ENCODE results near the gene PGAM2.

Gene PGAM2

DNA sequence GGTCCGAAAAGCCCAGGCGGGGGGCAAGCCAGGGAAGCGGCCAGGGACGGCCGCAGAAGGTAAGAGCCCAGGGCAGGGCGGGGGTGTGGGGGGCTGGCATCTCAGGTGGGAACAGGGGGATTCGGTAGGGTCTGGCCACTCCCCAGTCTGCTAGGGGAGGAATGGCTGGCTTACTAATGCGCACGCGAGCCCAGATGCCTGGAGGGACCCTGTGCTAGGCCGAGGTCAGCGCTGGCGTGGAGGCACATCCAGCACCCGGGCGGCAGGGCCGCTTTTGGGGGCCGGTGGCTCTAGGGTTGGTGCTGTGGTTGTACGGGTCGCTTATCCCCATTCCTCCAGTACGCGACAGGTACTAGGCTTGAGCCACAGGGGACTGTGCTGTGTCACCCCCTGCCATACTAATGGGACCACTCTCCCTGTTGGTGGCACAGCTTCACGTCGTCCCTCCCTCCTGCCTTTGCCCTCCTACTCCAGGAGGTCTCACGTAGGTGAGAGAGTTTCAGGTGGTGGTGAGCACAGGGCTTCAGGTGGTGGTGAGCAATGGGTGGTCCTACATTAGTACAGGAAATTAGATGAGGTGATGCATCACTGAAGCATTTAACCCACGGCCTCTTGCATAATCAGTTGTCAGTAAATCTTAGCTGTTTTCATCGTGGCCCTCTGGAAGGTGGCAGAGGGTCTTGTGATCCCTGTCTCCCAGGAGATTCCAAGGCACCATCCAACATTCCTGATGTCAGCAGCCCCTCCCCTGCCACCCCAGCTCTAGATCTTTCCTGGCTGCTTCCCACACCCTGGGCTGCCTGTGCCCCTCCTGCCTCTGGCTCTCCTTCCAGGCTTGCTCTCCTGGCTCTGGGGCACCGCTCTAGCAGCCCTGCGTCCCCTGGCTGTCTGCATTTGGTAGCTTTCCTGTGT, 39.7 kb upstream of the PGAM2 start:
- no peak for TF ChIP-seq SIN3A (IDR thresholded peaks at IDR 0.05; ENCODE audit: borderline replicate concordance, insufficient read depth, low read length)
- TF ChIP-seq TAF1 (IDR thresholded peaks at IDR 0.05; ENCODE audit: borderline replicate concordance, insufficient read depth, low read length): no peak
- no peak for TF ChIP-seq FOXP2 (optimal IDR thresholded peaks at IDR 0.05; ENCODE audit: borderline replicate concordance, extremely low read depth, extremely low read length, insufficient read depth)
- TF ChIP-seq POLR2AphosphoS5 (IDR thresholded peaks at IDR 0.05; ENCODE audit: low read depth, low read length): no peak
- TF ChIP-seq, protein P1, sequence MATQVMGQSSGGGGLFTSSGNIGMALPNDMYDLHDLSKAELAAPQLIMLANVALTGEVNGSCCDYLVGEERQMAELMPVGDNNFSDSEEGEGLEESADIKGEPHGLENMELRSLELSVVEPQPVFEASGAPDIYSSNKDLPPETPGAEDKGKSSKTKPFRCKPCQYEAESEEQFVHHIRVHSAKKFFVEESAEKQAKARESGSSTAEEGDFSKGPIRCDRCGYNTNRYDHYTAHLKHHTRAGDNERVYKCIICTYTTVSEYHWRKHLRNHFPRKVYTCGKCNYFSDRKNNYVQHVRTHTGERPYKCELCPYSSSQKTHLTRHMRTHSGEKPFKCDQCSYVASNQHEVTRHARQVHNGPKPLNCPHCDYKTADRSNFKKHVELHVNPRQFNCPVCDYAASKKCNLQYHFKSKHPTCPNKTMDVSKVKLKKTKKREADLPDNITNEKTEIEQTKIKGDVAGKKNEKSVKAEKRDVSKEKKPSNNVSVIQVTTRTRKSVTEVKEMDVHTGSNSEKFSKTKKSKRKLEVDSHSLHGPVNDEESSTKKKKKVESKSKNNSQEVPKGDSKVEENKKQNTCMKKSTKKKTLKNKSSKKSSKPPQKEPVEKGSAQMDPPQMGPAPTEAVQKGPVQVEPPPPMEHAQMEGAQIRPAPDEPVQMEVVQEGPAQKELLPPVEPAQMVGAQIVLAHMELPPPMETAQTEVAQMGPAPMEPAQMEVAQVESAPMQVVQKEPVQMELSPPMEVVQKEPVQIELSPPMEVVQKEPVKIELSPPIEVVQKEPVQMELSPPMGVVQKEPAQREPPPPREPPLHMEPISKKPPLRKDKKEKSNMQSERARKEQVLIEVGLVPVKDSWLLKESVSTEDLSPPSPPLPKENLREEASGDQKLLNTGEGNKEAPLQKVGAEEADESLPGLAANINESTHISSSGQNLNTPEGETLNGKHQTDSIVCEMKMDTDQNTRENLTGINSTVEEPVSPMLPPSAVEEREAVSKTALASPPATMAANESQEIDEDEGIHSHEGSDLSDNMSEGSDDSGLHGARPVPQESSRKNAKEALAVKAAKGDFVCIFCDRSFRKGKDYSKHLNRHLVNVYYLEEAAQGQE (IDR thresholded peaks at IDR 0.05; ENCODE audit: insufficient read depth in 1 of 2, low read depth in 2 of 2, low read length in 2 of 2): no peak

GRCh38 chr7:44103923-44104859, 38.8 kb upstream of the PGAM2 start, which contains the start of gene AEBP1:
AEBP1 (plus strand) TSS chr7:44104345; CDS start chr7:44104666, 321 bp downstream.
- peak; percentile 46; the same call in 1 of the 2 replicates for TF ChIP-seq POLR2AphosphoS5 (IDR thresholded peaks at IDR 0.05; ENCODE audit: low read depth, low read length)
- TF ChIP-seq TAF1 (IDR thresholded peaks at IDR 0.05; ENCODE audit: borderline replicate concordance, insufficient read depth, low read length): no peak

DNA sequence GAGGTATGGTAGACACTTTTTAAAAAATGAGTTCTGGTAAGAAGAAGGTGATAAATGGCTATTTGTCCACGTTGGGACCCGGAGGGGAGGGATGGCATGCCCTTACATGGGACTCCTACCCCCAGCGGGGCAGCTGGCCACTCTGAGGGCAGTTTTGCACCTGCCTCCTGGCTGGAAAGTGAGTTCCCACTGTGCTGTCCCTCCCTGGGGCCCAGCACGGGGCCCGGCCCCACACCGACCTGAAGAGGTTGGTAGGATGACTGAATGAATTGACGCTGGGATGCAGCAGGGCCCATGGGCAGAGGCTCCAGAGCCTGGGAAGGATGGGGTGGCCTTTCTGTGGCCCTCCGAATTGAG, 38.2 kb upstream of the PGAM2 start:
- TF ChIP-seq SIN3A (IDR thresholded peaks at IDR 0.05; ENCODE audit: borderline replicate concordance, insufficient read depth, low read length) (no peak), TAF1 (IDR thresholded peaks at IDR 0.05; ENCODE audit: borderline replicate concordance, insufficient read depth, low read length) (no peak), FOXP2 (optimal IDR thresholded peaks at IDR 0.05; ENCODE audit: borderline replicate concordance, extremely low read depth, extremely low read length, insufficient read depth) (no peak), POLR2AphosphoS5 (IDR thresholded peaks at IDR 0.05; ENCODE audit: low read depth, low read length) (no peak)
- TF ChIP-seq, protein P1 (IDR thresholded peaks at IDR 0.05; ENCODE audit: insufficient read depth in 1 of 2, low read depth in 2 of 2, low read length in 2 of 2): no peak

GRCh38 chr7:44102846-44103565, 37.6 kb upstream of the PGAM2 start:
- TF ChIP-seq TAF1 (IDR thresholded peaks at IDR 0.05; ENCODE audit: borderline replicate concordance, insufficient read depth, low read length) (no peak), POLR2AphosphoS5 (IDR thresholded peaks at IDR 0.05; ENCODE audit: low read depth, low read length) (no peak), SIN3A (IDR thresholded peaks at IDR 0.05; ENCODE audit: borderline replicate concordance, insufficient read depth, low read length) (no peak), FOXP2 (optimal IDR thresholded peaks at IDR 0.05; ENCODE audit: borderline replicate concordance, extremely low read depth, extremely low read length, insufficient read depth) (no peak)
- TF ChIP-seq, protein P1 (IDR thresholded peaks at IDR 0.05; ENCODE audit: insufficient read depth in 1 of 2, low read depth in 2 of 2, low read length in 2 of 2): no peak

Measured in PFSK-1 (cell line).